AG04449 (cell line): ENCODE measurements around the gene ABTB1.

Experiments used
- CTCF ChIA-PET: fragments of 350-600 bp; formaldehyde crosslinking; extraction: SDS; loops from one replicate; lab custom pipeline; 2021; ENCODE audit warnings: antibody characterized with exemption; lab: Yijun Ruan, JAX
- POLR2A ChIA-PET: fragments of 400-600, 350-600 bp; formaldehyde crosslinking; extraction: SDS; loops from one replicate; lab custom pipeline; 2020; ENCODE audit warnings: antibody characterized with exemption, inconsistent platforms; lab: Yijun Ruan, JAX
- DNase-seq: peaks from one replicate; pipeline ENCODE4 v3.0.0-alpha.2; 2010; ENCODE audit warnings: low read depth, low spot score
- H3K4me3 ChIP-seq: 2 replicates; pipeline ENCODE4 v1.5.1; 2011; ENCODE audit warnings: low read depth, mild to moderate bottlenecking, control low read depth, low read length
- TF ChIP-seq, protein P1 (sequence below): IDR thresholded peaks from one replicate; pipeline ENCODE4 v1.5.1; 2011; ENCODE audit warnings: mild to moderate bottlenecking, moderate library complexity, low read length, control low read depth, inconsistent platforms; ENCODE audit not compliant: insufficient read depth; ENCODE audit errors: missing control alignments

ABTB1 gene

DNA sequence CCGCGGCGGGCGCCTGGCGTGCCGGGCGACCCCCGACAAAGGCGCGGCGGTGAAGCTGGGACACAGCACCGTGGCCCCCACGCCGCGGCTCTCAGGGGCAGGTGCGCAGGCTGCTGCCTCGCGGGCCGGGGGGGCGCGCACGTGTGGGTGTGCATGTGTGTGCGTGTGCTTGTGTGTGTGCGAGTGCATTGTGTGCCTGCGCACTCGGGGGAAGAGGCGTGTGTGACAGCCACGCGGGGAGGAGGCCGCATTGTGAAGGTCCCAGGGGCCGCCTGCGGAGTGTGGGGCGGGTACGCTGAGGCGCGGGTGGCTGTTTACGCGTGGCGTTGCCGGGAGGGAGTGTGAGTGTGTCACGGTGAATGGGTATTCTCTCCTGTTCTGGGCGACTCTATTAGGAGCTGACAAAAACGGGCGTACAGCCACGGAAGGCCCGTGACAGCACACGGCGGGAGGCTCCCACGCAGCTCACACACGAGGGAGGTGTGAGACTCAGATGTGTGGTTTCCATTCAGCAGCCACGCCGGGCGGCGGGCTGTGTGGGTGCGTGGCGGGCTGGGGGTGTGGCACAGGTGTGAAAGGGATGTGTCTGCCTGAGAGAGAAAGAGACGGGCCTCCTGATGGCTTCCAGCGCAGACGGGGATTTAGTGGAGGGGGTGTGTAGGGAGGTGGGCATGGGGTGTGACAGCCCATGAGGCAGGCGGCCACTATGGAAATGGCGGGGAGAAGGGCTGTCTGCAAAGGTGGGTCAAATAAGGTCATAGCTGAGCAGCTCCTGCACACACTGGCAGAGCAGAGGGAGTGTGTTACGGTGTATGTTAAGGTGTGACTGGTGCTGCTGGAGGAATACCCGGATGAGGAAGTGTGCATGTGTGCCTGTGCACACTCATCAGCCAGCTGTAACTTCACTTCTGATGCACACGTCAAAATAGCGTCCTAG, 43.0 kb upstream of the ABTB1 start:
- peak overlapping the region; percentile 51 for H3K4me3 ChIP-seq
- TF ChIP-seq, protein P1, sequence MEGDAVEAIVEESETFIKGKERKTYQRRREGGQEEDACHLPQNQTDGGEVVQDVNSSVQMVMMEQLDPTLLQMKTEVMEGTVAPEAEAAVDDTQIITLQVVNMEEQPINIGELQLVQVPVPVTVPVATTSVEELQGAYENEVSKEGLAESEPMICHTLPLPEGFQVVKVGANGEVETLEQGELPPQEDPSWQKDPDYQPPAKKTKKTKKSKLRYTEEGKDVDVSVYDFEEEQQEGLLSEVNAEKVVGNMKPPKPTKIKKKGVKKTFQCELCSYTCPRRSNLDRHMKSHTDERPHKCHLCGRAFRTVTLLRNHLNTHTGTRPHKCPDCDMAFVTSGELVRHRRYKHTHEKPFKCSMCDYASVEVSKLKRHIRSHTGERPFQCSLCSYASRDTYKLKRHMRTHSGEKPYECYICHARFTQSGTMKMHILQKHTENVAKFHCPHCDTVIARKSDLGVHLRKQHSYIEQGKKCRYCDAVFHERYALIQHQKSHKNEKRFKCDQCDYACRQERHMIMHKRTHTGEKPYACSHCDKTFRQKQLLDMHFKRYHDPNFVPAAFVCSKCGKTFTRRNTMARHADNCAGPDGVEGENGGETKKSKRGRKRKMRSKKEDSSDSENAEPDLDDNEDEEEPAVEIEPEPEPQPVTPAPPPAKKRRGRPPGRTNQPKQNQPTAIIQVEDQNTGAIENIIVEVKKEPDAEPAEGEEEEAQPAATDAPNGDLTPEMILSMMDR, result no peak
- no peak for DNase-seq
- POLR2A ChIA-PET, result no interaction called here
- CTCF ChIA-PET, result interaction anchor here (1.2 kb wide), 1 partner anchor 10 kb away, joined by 3 read pairs; no protein-coding TSS in a partner anchor

DNA sequence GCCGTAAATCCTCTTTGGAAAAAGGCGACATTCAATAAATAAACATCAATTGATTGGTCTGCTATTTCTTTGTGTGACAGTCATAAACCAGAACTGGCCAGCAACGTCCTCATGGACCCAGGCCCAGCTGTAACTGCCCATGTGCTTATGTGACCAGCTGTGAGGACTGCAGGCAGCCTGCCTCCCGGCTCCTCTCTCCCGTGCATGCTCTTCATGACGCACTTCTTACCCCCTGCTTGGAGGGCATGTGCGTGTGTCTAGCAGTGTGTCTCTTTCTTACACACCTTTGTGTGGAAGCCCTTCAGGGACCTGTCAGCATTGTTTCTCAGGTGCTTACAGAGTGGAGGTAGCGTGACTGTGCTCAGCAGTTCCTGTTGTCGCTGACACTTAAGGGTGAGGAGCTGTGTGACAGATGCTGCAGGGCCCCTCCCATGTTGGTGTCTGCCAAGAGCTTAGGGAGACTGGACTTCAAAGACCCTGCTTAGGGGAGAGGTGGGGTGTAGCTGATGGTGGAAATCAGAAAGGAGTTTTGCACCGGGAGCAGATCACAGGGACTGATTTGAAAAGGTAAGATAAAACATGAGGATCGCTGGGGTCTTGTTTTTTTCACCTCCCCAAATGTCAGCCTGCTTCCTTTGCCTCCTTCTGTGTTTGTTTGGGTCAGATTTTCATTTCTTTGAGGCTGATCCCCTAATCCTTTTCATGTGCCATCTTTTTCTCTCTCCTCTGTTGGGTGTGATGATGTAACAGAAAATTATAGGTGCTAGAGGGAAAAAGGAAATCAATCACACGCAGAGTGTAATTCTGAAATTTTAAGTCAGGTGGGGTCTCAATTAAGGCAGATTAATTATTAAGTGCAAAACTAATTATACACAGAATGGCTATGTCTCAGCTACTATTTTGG, 41.7 kb upstream of the ABTB1 start:
- no peak for DNase-seq
- CTCF ChIA-PET, result interaction anchor here (1.2 kb wide), 1 partner anchor 8 kb away, joined by 3 read pairs; no protein-coding TSS in a partner anchor
- TF ChIP-seq, protein P1, result no peak

DNA sequence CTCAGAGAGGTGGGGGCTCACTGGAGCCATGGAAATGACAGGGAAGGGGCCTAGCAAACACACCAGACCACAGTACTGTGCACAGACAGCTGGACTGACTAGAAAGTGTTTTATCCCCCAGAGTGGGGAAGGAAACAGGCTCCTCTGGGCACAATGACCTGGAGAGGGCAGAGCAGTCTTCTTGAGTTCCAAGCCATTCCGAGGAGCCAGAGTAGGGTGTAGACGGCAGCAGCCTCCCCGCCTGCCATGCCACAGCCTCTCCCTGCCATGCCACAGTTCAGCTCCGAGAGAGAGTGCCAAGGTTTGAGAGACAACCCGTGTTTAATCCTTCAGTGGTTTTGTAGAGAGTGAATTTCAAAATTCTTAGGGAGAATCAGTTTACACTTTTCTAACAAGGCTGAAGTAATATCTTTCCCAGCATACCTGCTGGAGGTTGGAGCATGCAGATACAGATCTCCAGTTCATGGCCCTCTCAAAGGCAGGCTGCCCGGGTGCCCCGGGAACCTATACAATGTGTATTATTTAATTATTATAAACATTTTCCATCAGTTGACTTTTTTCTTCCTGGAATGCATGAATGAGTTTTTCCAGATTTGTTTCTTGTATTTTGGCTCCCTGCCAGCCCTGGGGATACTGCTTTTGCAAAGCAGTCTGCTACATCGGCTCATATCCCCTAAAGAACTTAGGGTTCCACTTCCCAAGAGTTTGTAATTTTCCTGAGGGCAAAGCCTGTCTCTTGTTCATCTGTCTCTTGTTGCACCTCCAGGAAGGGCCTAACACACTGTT, 40.5 kb upstream of the ABTB1 start:
- POLR2A ChIA-PET, result no interaction called here

More for the DNA sequence above, 41.7 kb upstream of the ABTB1 start:
- POLR2A ChIA-PET, result no interaction called here
- no peak overlapping the region for H3K4me3 ChIP-seq

DNA sequence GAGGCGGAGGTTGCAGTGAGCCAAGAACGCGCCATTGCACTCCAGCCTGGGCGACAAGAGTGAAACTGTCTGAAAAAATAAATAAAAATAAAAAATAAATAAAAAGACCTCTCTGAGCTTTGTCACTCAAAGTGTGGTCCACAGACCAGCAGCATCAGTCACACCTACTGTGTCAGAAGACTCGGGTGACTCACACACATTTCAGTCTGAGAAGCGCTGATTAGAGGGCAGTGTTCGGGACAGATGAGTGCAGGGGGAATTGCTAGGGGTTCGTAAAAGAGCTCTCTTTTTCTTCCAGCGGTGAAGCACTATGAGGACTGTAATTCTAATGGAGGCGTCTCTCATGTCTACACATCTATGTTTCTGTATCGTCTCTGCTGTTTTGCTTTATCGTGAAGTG, 38.1 kb upstream of the ABTB1 start:
- POLR2A ChIA-PET, result no interaction called here

More for the DNA sequence above, 40.5 kb upstream of the ABTB1 start:
- H3K4me3 ChIP-seq, result no peak overlapping the region
- DNase-seq, result no peak
- TF ChIP-seq, protein P1, result no peak
- CTCF ChIA-PET, result interaction anchor here (2.5 kb wide), 1 partner anchor 19 kb away, joined by 13 read pairs; no protein-coding TSS in a partner anchor

DNA sequence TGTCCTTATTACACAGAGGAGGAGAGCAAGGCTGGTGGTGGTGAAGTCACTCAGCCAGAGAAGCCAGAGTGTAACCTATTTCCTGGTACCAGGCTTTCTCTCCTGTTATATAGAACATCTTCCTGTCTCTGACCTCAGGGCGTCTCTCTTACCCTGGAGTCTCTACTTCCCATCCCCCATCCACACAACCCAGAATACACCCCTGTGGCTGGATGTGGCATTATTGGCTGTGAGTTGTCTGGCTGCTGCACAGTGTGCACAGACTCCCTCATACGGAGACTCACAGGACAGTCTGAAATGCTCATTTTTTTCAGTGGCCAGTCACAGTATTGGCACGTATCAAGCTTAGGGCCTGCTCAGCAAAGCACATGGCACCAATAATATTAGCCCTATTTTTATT, 35.2 kb upstream of the ABTB1 start:
- CTCF ChIA-PET, result interaction anchor here (1.6 to 3.3 kb wide), 2 partner anchors 11 to 15 kb away, joined by 6 to 15 read pairs; no protein-coding TSS in a partner anchor
- DNase-seq, result no peak
- TF ChIP-seq, protein P1, result no peak
- no peak overlapping the region for H3K4me3 ChIP-seq
- POLR2A ChIA-PET, result no interaction called here

More for the DNA sequence above, 38.1 kb upstream of the ABTB1 start:
- DNase-seq, result no peak
- CTCF ChIA-PET, result interaction anchor here (0.9 to 2.5 kb wide), 3 partner anchors 9 to 20 kb away, joined by 3 to 13 read pairs (median 3); no protein-coding TSS in a partner anchor
- no peak overlapping the region for H3K4me3 ChIP-seq
- TF ChIP-seq, protein P1, result no peak
